HepG2 (cell line): ENCODE data around the gene SNAI1. TPM values are rescaled to one million over a fixed set of nuclear protein-coding genes. Genes with fewer than 3 reads are reported as not detected.

ENCODE experiments used
- ATAD3A ChIP-seq: sonication (generic); formaldehyde crosslinking; IDR thresholded peaks from 2 replicates; pipeline ENCODE4 v1.4.0; 2020; ENCODE audit warnings: missing genetic modification reagents
- ATF7-NPFF ChIP-seq: sonication (generic); formaldehyde crosslinking; IDR thresholded peaks from 2 replicates; pipeline ENCODE4 v1.8.1; 2023; ENCODE audit warnings: mild to moderate bottlenecking, low read depth, missing genetic modification reagents, moderate library complexity
- CBX1 ChIP-seq: IDR thresholded peaks from one replicate; pipeline ENCODE4 v1.6.1; 2016; ENCODE audit warnings: antibody characterized with exemption, low read depth
- GATA4 ChIP-seq: sonication (generic); IDR thresholded peaks from 2 replicates; pipeline ENCODE4 v1.6.1; 2016; ENCODE audit warnings: antibody characterized with exemption, low read depth, borderline replicate concordance
- HCFC1 ChIP-seq: fragments of 150-350 bp; IDR thresholded peaks from 2 replicates; pipeline ENCODE4 v1.6.1; 2014; ENCODE audit warnings: low read depth, low read length
- MED13 ChIP-seq: sonication (generic); formaldehyde crosslinking; IDR thresholded peaks from 2 replicates; pipeline ENCODE4 v1.5.0; 2020; ENCODE audit warnings: missing genetic modification reagents
- MED8 ChIP-seq: sonication (generic); formaldehyde crosslinking; IDR thresholded peaks from 2 replicates; pipeline ENCODE4 v1.8.1; 2023; ENCODE audit warnings: mild to moderate bottlenecking, missing genetic modification reagents; ENCODE audit not compliant: insufficient replicate concordance
- NCOA5 ChIP-seq: sonication (generic); formaldehyde crosslinking; IDR thresholded peaks from 2 replicates; pipeline ENCODE4 v1.4.0; 2020; ENCODE audit warnings: missing genetic modification reagents
- SOX5 ChIP-seq: IDR thresholded peaks from 2 replicates; pipeline ENCODE4 v1.6.1; 2016; ENCODE audit warnings: borderline replicate concordance
- SRSF1 ChIP-seq: fragments of 200-400 bp; formaldehyde crosslinking; optimal IDR thresholded peaks from 2 replicates; pipeline ENCODE3; 2017; ENCODE audit warnings: mild to moderate bottlenecking, low read depth, low read length, moderate library complexity
- TBP ChIP-seq: sonication (generic); formaldehyde crosslinking; IDR thresholded peaks from 2 replicates; pipeline ENCODE4 v1.5.0; 2020; ENCODE audit warnings: missing genetic modification reagents
- ZBTB3 ChIP-seq: sonication (generic); formaldehyde crosslinking; IDR thresholded peaks from 2 replicates; pipeline ENCODE4 v1.4.0; 2020; ENCODE audit warnings: low read depth, mild to moderate bottlenecking, moderate library complexity, missing genetic modification reagents, borderline replicate concordance
- ZNF547 ChIP-seq: sonication (generic); formaldehyde crosslinking; IDR thresholded peaks from 2 replicates; pipeline ENCODE4 v1.5.1; 2020; ENCODE audit warnings: mild to moderate bottlenecking, missing genetic modification reagents
- ZNF772 ChIP-seq: sonication (generic); formaldehyde crosslinking; IDR thresholded peaks from 2 replicates; pipeline ENCODE4 v1.5.0; 2020; ENCODE audit warnings: mild to moderate bottlenecking, missing genetic modification reagents
- ZSCAN22 ChIP-seq: sonication (generic); formaldehyde crosslinking; IDR thresholded peaks from 2 replicates; pipeline ENCODE4 v1.4.0; 2020; ENCODE audit warnings: mild to moderate bottlenecking, missing genetic modification reagents
- polyA plus RNA-seq, 8 experiments: library from polyadenylated mRNA; depleted of rRNA in 3 of 8; stranded (reverse) in 7 of 8; unstranded in 1 of 8; fragments of >200 nt; fragmentation: Illumina TruSeq in 4 of 8; extraction: Trizol in 4 of 8; gene quantifications; 2 replicates each; pipeline versions ENCODE4 v1.2.1 to v1.2.3, GENCODE V29; 2011 to 2016; ENCODE audit warnings: low read depth in 4 of 8, missing spikeins in 1 of 8, mixed read lengths in 1 of 8; ENCODE audit not compliant: insufficient read depth in 1 of 8
- total RNA-seq, 5 experiments: library from RNA; depleted of rRNA; stranded (reverse); fragments of >200 nt; fragmentation: Illumina TruSeq; extraction: Trizol; gene quantifications; 2 replicates each; pipeline ENCODE4 v1.2.3, GENCODE V29; 2016; ENCODE audit warnings: low read depth in 1 of 5
- TF ChIP-seq, protein P1 (sequence below): sonication (generic); formaldehyde crosslinking; IDR thresholded peaks from 2 replicates; pipeline ENCODE4 v1.5.0; 2020; ENCODE audit warnings: missing genetic modification reagents
- TF ChIP-seq, protein P2 (sequence below): sonication (generic); formaldehyde crosslinking; conservative IDR thresholded peaks from 2 replicates; pipeline ENCODE4 v1.4.0; 2020; ENCODE audit warnings: missing genetic modification reagents
- TF ChIP-seq, protein P3 (sequence below): sonication (generic); formaldehyde crosslinking; IDR thresholded peaks from 2 replicates; pipeline ENCODE4 v1.5.0; 2020; ENCODE audit warnings: missing genetic modification reagents
- TF ChIP-seq, protein P4 (sequence below): sonication (generic); formaldehyde crosslinking; IDR thresholded peaks from 2 replicates; pipeline ENCODE4 v1.4.0; 2020; ENCODE audit warnings: mild to moderate bottlenecking, missing genetic modification reagents
- TF ChIP-seq, protein P5 (sequence below): sonication (generic); formaldehyde crosslinking; IDR thresholded peaks from 2 replicates; pipeline ENCODE4 v1.5.0; 2020; ENCODE audit warnings: missing genetic modification reagents
- TF ChIP-seq, protein P6 (sequence below): sonication (generic); formaldehyde crosslinking; IDR thresholded peaks from 2 replicates; pipeline ENCODE4 v1.8.0; 2022; ENCODE audit warnings: mild to moderate bottlenecking, missing genetic modification reagents

SNAI1 gene
- total and polyA plus RNA-seq, 2 of the 13 experiments (the other 11 are each of a cell fraction or from before 2014, with no cell fraction given): 1.3 to 1.4 TPM

DNA sequence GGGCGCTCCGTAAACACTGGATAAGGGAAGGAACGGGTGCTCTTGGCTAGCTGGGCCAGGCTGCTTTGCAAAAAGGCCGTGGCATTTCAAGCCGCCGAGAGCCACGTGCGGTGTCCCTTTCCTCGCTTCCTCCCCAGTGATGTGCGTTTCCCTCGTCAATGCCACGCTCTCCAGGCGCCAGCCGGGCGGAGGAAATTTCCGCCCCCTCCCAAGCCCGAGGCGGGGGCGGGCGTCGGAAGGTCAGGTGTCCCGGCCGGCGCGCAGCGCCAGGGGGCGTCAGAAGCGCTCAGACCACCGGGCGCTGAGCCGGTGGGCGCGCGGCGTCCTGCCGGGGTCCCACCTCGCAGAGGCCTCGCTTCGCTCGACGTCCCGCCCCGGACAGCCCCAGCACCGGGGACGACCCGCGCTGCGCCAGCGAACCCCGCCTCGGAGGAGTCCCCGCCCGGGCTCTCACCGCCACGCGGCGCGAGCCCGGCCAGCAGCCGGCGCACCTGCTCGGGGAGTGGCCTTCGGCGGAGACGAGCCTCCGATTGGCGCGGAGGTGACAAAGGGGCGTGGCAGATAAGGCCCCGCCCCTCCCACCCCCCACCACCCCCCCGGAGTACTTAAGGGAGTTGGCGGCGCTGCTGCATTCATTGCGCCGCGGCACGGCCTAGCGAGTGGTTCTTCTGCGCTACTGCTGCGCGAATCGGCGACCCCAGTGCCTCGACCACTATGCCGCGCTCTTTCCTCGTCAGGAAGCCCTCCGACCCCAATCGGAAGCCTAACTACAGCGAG is at the start of gene SNAI1 (continued):
- TF ChIP-seq SRSF1 (peak; percentile 80), TBP (CRISPR knock-in tag) (peak; percentile 95; the same call in 1 of the 2 replicates), NCOA5 (no peak), ATAD3A (CRISPR knock-in tag) (no peak), MED8 (CRISPR knock-in tag) (peak; percentile 86), MED13 (peak; percentile 87), ATF7-NPFF (peak; percentile 94), SOX5 (CRISPR knock-in tag) (peak; percentile 57), ZSCAN22 (no peak; the same call in 1 of the 2 replicates), GATA4 (peak; percentile 85; the same call in 1 of the 2 replicates), ZNF772 (CRISPR knock-in tag) (no peak; the same call in 1 of the 2 replicates), ZBTB3 (no peak; the same call in 1 of the 2 replicates), HCFC1 (no peak), CBX1 (peak; percentile 49), ZNF547 (CRISPR knock-in tag) (peak; percentile 85)
- TF ChIP-seq, protein P1, sequence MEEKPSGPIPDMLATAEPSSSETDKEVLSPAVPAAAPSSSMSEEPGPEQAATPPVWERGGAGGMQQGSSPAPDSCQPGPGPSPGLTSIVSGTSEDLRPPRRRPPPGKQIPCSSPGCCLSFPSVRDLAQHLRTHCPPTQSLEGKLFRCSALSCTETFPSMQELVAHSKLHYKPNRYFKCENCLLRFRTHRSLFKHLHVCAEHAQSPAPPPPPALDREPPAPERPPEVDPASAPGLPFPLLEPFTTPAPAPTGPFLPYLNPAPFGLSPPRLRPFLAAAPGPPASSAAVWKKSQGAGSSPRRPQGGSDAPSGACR (CRISPR knock-in tag): peak; percentile 26
- TF ChIP-seq, protein P2, sequence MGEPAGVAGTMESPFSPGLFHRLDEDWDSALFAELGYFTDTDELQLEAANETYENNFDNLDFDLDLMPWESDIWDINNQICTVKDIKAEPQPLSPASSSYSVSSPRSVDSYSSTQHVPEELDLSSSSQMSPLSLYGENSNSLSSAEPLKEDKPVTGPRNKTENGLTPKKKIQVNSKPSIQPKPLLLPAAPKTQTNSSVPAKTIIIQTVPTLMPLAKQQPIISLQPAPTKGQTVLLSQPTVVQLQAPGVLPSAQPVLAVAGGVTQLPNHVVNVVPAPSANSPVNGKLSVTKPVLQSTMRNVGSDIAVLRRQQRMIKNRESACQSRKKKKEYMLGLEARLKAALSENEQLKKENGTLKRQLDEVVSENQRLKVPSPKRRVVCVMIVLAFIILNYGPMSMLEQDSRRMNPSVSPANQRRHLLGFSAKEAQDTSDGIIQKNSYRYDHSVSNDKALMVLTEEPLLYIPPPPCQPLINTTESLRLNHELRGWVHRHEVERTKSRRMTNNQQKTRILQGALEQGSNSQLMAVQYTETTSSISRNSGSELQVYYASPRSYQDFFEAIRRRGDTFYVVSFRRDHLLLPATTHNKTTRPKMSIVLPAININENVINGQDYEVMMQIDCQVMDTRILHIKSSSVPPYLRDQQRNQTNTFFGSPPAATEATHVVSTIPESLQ (CRISPR knock-in tag): peak; percentile 87; the same call in 1 of the 2 replicates
- TF ChIP-seq, protein P3, sequence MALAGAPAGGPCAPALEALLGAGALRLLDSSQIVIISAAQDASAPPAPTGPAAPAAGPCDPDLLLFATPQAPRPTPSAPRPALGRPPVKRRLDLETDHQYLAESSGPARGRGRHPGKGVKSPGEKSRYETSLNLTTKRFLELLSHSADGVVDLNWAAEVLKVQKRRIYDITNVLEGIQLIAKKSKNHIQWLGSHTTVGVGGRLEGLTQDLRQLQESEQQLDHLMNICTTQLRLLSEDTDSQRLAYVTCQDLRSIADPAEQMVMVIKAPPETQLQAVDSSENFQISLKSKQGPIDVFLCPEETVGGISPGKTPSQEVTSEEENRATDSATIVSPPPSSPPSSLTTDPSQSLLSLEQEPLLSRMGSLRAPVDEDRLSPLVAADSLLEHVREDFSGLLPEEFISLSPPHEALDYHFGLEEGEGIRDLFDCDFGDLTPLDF (CRISPR knock-in tag): peak; percentile 83
- TF ChIP-seq, protein P4, sequence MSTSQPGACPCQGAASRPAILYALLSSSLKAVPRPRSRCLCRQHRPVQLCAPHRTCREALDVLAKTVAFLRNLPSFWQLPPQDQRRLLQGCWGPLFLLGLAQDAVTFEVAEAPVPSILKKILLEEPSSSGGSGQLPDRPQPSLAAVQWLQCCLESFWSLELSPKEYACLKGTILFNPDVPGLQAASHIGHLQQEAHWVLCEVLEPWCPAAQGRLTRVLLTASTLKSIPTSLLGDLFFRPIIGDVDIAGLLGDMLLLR (CRISPR knock-in tag): peak; percentile 96
- TF ChIP-seq, protein P5, sequence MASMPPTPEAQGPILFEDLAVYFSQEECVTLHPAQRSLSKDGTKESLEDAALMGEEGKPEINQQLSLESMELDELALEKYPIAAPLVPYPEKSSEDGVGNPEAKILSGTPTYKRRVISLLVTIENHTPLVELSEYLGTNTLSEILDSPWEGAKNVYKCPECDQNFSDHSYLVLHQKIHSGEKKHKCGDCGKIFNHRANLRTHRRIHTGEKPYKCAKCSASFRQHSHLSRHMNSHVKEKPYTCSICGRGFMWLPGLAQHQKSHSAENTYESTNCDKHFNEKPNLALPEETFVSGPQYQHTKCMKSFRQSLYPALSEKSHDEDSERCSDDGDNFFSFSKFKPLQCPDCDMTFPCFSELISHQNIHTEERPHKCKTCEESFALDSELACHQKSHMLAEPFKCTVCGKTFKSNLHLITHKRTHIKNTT (CRISPR knock-in tag): no peak
- TF ChIP-seq, protein P6, sequence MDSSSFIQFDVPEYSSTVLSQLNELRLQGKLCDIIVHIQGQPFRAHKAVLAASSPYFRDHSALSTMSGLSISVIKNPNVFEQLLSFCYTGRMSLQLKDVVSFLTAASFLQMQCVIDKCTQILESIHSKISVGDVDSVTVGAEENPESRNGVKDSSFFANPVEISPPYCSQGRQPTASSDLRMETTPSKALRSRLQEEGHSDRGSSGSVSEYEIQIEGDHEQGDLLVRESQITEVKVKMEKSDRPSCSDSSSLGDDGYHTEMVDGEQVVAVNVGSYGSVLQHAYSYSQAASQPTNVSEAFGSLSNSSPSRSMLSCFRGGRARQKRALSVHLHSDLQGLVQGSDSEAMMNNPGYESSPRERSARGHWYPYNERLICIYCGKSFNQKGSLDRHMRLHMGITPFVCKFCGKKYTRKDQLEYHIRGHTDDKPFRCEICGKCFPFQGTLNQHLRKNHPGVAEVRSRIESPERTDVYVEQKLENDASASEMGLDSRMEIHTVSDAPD (CRISPR knock-in tag): no peak
